CD1c-positive myeloid dendritic cell (primary cell): Measurements from ENCODE around the gene GIMAP1.

Source experiments
- DNase-seq: peaks from one replicate; pipeline ENCODE4 v3.0.0-alpha.2; 2016; ENCODE audit errors: extremely low spot score

Gene GIMAP1

GRCh38 chr7:150722431-150722931, 6.1 kb downstream of the GIMAP1 start:
- DNase-seq, result no peak

GRCh38 chr7:150723467-150723866, 7.1 kb downstream of the GIMAP1 start:
- no peak for DNase-seq

GRCh38 chr7:150727381-150727780, 11.0 kb downstream of the GIMAP1 start:
- no peak for DNase-seq

DNA sequence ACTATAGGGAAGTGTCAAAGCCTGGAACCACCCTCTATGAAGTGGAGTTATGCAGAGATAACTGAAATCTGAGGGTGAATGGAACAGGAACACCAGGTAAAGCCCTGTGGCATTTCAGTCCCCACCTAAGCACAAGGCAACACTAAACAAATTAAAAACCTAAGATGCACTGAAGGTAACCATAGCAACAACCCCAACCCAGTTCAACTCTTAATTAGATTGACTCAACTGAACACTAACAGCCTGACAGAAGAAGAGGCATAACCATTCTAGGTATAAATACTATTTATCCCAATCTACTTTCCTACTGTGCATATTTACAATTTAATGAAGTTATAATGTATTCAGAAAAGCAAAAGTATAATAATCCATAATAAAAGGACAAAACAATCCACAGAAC, 11.6 kb downstream of the GIMAP1 start:
- DNase-seq, result no peak

DNA sequence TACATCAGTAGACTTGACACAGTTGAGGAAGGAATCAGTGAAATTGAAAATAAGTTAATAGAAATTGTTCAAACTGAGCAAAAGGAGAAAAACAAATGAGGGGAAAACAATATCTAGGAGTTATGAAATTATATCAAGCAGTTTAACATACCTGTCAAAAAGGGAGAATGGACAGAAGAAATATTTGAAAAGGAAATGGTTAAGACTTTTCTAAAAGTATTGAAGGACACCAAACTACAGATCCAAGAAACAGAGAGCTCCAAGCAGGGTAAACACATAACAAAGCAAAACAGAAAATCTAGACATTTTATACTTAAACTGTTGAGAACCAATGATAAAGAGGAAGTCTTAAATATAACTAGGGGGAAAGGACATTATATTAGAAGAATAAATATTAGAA, 12.2 kb downstream of the GIMAP1 start:
- DNase-seq, result no peak

DNA sequence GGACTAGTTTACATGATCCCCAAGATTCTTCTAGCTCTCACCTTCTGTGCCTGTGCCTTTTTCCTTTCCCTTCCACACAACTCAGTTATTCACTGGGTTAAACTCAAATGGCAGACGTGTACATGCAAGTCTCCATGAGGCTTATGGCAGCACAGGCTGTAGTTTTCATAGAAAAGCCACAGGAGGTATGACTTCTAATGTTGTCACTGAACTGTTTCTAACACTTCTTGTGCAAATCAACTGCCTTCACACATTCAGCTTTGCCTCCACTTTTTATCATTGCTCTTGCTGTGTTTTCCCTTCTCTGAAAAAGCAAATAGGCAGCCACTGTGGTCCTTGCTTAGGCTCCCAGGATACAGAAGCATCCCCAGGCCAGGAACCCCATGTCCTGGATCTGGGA, 15.5 kb downstream of the GIMAP1 start:
- no peak for DNase-seq

GRCh38 chr7:150732786-150733481, 16.5 kb downstream of the GIMAP1 start:
- DNase-seq, result no peak

DNA sequence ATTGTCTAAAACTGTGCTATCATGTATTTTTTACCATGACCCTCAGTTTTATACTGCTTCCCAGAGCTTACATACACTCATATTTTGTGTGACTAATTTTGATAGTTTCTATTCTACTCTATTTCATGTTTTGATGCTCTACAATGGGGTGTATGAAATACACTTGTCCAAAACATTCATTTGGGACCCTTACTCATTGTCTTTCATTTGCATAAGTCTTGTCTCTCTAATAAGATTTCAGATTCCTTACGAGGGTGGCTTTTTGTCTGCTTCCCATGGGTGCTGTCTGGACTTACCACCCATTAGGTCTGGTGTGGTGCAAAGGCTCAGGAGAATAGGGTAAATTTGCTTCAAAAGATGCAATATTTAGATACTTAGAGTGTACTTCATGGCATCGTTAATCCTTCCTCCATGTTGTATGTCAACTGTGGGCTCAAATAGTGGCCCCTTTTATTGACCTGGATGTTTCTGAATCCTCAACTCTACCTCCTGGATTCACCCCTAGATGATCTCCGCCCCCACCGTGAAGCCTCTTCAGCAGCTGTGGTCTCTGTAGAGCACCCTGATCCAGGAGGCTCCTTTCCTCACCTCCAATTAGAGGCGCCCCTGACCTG, 17.2 kb downstream of the GIMAP1 start:
- DNase-seq, result no peak

DNA sequence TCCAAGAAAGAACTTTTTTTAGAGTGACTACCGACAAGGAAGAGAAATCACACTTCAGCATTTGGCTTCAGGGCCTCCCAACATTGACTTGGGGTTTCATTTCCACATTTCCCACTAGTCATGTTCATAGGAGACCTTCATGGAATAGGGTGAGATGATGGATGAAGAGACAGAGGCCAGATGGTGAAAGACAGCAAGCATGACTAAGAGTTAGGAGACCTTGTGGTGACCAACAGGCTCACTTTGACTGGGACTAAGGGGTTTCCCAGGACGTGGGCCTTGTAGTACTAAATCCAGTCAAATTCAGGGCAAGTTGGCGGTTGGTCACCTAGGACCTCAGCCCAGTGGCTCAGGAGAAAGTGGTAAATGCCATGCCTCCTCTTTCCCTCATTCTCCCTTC, 17.8 kb downstream of the GIMAP1 start:
- peak; percentile 48 for DNase-seq

DNA sequence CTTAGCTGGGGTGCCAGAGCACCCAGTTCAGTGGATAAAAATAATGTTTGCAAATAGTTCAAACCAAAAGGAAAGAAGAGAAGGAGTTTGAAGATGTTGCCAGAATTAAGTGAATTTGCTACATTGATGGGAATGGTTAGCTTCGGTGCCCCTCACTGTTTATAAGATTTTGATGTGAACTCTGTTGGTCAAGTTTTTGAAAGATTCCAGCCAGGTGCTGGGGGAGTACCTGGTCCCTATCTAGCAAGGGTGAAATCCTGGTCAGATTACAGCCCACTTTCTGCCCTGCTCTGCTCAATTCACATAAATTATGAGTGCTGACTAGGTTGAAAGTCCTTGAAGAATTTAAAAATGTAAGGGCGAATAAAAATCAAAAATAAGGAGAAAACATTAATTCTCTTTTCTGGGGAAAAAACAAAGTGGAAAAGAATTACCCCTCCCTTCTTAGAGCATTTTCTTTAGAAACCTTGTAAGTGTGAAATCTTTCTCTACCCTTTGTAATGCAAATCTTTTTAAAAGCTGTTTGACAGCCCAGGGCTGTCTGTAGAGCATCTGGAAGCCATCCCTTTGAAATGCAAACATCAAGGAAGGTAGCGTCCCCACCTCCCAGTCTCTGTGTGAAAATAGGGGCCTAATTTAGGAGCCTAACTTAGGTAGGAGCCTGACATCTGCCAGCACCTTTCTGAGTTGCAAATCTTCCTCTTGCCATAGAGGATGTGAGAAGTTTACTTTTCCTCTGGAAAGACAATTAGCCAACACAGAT, 19.4 kb downstream of the GIMAP1 start:
- DNase-seq, result no peak

GRCh38 chr7:150736864-150737263, 20.5 kb downstream of the GIMAP1 start:
- DNase-seq, result no peak

DNA sequence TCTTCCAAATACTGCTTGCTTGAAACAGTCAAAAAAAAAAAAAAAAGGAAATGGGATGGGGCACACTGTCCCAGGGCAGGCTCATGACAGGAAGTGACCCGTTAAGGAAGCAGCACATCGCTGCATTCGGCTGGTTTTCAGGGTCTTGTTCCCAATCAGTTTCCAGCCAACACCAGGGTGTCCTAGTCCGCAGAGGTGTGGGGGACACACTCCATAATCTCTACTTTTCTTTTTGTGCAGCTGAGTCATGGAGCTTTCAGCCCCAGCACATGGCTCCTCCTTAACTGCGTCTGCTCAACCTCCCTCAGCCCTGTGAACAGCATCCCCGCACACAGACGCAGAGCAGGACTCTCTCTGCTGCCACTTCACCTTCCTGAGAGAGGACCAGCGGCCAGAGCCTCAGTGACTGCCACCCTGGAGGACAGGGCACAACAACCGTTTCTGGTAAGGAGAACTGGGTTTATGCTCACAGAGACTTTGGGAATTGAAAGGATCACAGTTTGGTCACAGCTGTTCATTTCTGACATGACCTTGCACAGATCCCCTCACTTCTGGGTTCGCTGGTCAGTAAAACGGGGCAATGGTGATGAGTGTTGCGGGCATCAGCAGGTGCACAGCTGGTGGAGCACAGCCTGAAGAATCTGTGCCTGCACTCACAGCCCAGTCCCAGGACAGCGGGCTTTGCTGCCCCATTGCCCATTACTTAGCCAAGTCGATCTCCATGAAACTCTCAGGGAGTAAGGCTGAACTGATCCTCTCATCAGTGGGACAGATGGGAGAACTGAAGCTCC, 21.0 kb downstream of the GIMAP1 start, which contains the start of gene GIMAP5:
GIMAP5 (plus strand) TSS at position 154 of the 791 bp plus-strand sequence. CDS start 3,467 bp downstream, outside the sequence.
- DNase-seq, result peak; percentile 44

GRCh38 chr7:150738092-150738491, 21.7 kb downstream of the GIMAP1 start:
- DNase-seq, result no peak

- DNase-seq, result no peak
These were observed 22.2 kb downstream of the GIMAP1 start for GRCh38 chr7:150738591-150739001.

DNA sequence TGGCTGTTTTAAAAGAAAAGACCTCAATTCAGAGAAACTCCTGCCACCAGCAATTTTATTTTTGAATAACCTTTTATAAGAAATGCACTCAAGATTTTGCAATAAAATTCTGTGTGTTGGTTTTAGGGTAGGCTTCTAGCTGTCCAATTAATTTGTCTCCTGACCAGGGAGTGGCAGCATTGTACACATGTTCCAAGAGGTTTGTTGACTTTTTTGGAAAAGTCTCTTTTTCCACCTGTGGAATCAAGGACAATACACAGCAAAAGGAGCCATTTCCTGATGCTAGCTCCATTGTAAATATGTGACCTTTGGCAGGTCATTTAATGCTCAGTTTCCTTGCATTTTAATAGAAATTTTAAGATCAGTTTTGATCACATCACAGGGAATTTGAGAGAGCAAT, 22.6 kb downstream of the GIMAP1 start:
- DNase-seq, result no peak

GRCh38 chr7:150740053-150740452, 23.6 kb downstream of the GIMAP1 start:
- DNase-seq, result peak; percentile 61

GRCh38 chr7:150742286-150742968, 26.0 kb downstream of the GIMAP1 start:
- DNase-seq, result no peak

DNA sequence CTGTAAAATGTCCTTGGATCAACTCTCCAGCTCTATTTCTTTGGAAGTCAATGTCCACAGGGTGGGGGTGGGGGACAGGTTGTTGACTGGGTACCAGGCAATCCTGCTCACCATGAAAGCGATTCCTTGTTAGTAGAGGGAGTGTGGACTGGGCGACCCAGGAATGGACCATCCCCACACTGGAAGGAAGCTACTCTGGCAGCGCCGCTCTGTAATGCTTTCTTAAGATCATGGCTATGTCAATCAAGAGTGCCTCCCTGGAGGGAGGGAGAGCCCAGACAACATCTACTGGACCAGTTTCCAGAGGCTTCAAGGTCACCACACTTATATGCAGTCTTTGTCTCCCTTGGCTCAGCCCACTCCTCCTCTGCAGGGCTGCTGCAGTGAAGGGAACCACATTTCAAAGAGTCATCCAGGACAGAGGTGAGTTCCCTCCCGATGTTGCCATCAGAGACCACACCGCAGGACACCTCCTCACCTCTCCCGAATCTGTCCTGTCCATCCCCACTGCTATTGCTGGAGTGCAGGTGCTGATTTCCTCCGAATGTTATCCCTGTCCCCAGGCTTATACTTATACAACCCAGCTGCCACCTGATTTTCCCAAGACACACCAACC, 27.7 kb downstream of the GIMAP1 start:
- DNase-seq, result no peak

DNA sequence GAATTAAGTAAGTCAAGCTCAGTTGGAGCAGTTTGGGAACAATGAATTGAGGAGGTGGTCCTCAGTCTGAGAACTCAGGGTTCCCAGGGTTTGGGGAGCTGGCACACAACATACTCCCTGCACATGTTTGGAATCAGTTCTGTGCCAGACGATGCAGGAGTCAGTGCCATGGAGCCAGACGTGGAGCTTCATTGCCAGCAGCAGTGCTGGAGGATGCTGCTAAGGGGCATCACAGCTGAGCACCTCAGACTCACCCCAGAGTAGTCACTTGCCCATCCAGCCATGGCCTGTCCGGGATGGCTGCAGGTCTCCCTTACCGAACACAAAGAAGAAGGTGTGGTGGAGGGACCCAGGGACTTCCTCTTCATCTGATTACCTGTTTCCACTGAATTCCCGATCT, 28.7 kb downstream of the GIMAP1 start:
- no peak for DNase-seq

DNA sequence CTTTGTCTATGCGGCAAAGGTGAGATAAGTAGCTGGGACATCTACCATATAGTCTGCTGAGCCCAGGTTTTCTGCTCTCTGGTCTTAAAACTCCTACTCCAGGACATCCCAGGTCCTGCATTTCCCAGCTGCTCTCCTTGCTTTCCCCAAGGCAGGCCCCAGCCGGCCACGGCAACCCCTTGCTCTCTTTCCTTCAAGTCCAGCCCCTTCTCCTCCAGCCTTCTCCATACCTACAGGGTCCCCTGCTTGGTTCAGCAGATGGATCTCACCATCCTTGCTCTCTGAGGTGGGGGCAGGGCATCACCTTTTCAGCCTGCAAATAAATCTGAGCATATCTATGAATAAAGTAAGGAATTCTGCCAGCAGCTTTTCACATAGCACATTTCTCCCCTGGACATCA, 29.5 kb downstream of the GIMAP1 start:
- DNase-seq, result no peak

DNA sequence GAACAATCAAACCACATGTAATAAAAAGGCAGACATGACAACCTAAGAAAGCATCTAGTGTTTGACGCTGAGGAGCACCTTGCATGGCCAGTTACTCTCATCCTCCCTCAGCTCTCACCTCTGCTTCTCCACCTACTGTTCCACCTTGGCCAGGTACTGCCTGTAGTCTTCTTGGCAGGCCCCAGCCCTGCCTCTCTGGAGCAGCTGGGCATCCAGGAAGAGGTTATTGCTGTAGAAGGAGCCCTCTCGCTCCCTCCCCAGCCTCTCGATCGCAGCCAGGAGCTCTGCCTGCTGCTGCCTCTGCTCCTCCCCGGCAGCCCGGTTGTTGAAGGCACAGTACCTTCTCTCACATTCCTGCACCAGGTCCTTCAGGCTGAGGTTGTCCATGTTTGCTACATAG, 30.5 kb downstream of the GIMAP1 start:
- DNase-seq, result no peak
